ENCODE results near the gene PSTK.

- TF ChIP-seq RBBP5 (conservative IDR thresholded peaks at IDR 0.05) (no peak), CTCF (IDR thresholded peaks at IDR 0.05 in 2 of 3, conservative IDR thresholded peaks at IDR 0.05 in 1 of 3; ENCODE audit: control insufficient read depth in 2 of 3, extremely low read depth in 1 of 3, insufficient read depth in 1 of 3, low read depth in 3 of 3, low read length in 3 of 3) (no peak), CHD4 (IDR thresholded peaks at IDR 0.05) (no peak), MEF2A (IDR thresholded peaks at IDR 0.05; ENCODE audit: insufficient read depth, low read depth, low read length) (no peak), ZBTB33 (IDR thresholded peaks at IDR 0.05) (no peak)
Observed at GRCh38 chr10:122954731-122955050, 25.5 kb upstream of the PSTK start.

Measured in GM12878 (cell line).